HG03571 (cell line): ENCODE results near the gene LAMC3.

Experiments used
- ATAC-seq: cut with Tn5 transposase; IDR thresholded peaks from one replicate; pipeline ENCODE4 v1.9.1; 2021; ENCODE audit not compliant: unreplicated experiment

Gene LAMC3

DNA sequence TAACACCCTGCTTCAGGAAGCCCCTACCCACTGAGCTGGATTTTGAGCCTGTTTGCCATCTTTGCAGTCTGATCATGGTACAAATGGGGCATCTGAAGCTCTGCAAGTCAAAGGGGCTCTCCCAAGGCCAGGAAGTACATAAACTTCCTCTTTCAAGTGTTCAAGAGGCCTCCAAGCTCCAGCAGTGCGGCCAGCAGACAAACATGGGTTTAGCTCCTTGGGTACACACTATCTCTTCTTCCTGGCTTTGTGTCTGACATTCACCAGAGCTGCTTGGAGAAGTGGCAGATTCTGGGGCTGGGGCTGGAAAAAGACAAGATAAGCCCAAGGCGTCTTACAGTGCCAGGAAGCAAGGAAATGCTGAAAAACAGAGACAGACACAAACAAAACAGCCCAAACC lies 34.1 kb downstream of the LAMC3 start:
- no peak for ATAC-seq

DNA sequence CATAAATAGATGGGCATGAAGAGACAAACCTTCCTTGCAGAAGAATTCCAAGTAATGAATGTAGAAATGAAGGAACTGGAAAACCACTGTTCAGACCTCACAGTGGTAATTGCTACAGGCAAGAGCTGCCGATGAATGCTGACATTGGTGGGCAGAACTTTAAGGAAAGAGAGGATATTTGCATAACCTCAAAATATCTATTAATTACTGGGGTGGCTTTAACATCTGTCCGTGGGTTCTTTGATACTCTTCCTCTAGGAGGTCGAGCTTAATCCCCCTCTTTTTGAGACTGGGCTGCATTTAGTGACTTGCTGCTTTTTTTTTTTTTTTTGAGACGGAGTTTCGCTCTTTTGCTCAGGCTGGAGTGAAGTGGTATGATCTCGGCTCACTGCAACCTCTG lies 34.7 kb downstream of the LAMC3 start:
- no peak for ATAC-seq

DNA sequence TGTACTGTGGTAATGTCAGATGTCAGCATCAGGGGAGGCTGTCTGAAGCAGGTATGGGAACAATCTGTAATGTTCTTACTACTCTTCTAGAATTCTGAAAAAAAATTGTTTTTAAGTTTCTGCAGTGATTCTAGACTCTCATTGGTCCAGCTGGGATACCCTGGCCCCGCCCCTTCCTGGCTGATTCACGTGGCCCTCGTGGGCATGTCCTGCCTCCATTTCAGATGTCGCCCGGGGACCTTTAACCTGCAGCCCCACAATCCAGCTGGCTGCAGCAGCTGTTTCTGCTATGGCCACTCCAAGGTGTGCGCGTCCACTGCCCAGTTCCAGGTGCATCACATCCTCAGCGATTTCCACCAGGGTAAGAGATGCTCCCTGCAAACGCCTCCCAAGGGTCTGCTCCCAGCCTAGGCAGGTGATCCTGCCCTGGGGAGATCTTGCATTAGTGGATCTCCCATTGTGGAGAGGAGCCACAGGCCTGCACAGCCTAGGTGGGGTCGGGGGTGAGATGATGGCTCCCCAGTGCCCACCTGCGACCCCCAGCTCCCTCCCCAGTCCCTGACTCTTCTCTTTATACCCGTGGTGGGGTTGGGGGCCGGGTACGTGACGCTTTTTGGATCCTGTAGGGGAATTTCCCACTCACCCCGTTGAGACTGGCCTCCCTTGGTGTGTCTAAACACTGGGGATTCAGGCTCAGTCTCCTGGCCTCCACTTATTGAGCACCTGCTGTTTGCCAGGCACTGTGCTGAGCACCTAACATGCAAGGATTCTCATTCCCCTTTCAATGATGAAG lies 36.5 kb downstream of the LAMC3 start:
- no peak for ATAC-seq

DNA sequence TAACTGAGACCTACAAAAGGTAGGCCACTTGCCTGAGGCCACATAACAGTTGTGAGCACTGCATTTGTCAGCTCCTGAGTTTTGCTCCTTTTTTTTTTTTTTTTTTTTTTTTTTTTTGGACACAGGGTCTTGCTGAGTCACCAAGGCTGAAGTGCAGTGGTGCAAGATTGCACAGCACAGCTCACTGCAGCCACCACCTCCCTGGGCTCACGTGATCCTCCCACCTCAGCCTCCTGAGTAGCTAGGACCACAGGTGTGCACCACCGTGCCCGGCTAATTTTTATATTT lies 37.1 kb downstream of the LAMC3 start:
- no peak for ATAC-seq

DNA sequence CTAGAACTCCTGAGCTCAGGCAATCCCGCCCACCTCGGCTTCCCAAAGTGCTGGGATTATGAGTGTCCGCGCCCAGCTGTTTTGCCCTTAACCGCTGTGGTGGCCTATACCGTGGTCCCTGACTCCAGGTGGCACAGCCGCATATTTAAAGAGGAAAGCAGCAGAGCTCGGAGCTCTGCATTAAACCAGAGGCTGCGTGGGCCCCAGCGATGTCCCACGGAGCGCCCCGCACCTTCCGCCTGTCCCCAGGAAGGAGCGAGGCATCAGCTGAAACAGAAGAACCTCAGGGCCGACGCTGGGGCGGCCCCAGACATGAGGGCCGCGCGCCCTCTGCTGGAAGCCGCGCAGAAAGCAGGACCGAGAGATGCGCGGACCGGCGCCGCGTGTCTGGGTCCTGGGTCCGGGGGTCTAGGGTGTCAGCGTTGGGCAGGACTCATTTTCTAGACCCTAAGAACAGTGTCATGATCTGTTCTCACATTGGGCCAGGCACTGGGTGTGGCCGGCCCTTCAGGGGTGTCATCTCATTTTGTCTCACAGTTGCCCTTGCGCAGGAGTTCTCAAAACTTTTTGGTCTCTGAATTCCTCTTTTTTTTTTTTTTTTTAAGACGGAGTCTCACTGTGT lies 37.7 kb downstream of the LAMC3 start:
- no peak for ATAC-seq

DNA sequence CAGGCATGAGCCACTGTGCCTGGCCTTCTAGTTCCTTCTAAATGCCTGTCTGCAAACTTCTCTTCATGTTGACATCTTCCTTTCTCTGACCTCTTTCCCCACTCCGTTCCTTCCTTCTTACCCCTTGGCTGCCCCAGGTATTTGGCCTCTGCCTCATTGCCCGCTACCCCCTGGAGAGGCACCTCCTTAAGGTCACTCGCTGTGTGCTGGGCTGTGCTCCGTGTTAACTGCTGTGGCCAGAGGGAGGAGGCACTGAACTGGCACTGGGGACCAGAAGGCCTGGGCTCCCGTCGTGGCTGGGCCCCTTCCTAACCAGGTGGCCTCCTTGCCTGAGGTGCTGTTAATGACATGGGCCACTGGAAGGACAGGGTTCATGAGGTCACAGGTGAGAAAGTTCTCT lies 39.4 kb downstream of the LAMC3 start:
- ATAC-seq = no peak

DNA sequence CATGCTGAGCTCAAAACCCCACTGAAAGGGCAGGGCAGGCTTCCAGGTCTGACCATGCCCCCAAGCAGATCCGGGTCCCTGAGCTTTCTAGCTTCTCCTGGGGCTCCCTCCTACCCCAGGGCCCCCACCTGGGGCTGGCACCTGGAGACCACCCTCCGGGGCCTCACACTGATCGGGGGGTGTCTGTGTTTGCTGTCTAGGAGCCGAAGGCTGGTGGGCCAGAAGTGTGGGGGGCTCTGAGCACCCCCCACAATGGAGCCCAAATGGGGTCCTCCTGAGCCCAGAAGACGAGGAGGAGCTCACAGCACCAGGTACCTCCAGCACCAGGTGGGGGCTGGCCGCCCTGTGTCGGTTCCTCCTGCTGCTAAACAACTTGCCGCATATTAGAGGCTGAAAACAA lies 39.8 kb downstream of the LAMC3 start:
- no peak for ATAC-seq

DNA sequence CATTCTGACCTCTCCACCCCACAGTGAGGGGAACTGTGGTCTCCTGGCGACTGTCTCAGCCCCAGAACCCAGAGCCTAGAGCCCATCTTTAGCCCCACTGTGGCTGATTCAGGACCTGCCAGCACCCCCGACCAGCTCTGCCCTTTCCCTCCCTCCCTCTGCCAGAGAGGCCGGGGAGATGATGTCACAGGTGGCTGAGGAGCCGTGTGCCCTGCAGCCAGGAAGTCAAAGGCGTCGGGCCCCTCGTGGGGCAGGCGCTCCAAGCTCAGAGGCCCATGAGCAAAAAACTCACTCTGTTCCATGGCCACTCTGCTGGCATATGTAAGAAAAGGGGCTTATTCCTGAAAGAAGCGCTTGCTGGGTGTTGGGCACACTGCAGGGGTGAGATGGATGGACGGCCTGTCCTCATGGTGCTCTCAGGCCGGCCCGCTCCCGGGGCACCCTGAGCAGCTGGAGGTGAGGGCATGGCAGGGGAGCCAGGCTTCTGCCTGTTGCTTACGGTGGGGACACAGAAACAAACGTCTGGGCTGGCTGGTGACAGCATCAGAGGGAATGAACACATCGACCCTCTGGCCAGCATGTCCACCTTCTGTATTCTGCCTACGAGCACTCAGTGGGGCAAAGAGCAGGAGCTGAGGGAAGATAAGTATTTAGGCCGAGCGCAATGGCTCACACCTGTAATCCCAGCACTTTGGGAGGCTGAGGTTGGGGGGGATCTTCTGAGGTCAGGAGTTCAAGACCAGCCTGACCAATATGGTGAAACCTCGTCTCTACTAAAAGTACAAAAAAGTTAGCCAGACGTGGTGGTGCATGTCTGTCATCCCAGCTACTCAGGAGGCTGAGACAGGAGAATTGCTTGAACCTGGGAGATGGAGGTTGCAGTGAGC lies 41.1 kb downstream of the LAMC3 start:
- ATAC-seq = no peak

DNA sequence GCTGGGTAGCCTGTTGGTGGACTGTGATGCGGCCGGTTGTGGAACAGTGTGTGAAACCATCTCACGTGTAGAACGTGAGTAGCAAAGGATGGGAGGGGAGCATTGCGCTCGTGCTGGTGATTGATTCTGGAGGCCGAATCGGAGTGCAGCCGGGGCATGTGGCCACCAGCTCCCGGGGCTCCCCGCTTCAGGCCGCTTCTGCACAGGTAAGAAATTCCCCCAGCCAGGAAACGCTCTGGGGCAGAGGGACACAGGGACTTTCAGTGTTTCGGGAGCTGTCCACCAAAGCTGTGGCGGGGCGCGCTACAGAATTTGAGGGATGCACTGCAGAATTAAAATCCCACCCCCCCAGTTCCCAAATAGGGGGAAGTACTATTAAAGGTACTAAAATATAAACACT lies 41.9 kb downstream of the LAMC3 start:
- no peak for ATAC-seq

DNA sequence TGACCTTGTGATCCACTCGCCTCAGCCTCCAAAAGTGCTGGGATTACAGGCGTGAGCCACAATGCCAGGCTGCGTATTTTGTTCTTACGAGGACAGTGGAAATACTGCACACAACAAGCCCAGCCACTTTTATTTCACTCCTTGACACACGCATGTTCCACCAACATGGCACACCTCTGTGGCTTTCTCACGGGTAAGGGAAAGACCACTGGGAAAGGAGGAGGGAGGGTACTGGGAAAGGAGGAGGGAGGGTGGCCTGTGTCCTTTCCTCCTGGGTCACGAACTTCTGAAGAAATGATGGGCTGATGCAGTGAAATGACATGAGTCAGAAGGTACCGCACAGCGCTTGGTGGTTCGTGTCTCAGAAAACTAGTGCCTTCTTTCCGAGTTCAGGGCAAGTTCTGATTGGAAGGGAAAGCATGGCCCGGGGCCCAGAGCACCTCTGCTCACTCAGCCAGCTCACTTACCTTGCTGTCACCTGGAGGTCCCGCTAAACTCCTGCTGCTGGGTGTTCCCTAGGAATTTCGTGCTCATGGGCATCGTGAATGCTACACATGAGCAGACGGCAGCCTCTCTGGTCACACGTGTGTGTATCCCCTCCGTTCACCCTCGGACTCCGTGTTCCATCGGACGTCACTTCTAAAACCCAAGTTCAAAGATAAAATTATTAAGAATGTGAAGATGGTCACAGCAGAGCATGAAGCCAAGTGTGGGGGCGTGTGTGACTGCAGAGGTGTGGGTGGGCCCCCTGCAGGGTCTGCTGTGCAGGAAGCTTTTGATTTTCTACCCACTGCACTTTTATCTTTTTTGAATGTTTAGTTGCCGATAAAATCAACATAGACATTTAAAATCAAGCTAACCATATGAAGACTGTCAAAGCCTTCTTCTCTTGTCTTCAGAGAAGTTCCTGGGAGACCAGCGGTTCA lies 42.9 kb downstream of the LAMC3 start:
- ATAC-seq = no peak

DNA sequence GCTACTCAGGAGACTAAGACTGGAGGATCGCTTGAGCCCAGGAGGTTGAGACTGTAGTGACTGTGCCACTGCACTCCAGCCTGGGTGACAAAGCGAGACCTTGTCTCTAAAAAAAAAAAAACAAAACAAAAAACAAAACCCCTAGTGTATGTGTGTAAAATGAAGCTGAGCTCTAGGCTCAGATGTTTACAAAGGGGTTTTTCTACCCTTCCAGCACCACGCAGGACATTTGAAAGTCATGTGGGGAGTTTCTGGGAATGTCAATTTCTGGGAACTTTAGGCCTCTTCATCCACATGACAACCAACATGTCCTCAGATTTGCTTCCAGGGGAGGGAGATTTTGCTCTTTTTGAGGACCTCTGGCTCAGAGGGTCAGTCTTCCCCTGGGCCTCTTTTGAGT lies 44.9 kb downstream of the LAMC3 start:
- no peak for ATAC-seq

DNA sequence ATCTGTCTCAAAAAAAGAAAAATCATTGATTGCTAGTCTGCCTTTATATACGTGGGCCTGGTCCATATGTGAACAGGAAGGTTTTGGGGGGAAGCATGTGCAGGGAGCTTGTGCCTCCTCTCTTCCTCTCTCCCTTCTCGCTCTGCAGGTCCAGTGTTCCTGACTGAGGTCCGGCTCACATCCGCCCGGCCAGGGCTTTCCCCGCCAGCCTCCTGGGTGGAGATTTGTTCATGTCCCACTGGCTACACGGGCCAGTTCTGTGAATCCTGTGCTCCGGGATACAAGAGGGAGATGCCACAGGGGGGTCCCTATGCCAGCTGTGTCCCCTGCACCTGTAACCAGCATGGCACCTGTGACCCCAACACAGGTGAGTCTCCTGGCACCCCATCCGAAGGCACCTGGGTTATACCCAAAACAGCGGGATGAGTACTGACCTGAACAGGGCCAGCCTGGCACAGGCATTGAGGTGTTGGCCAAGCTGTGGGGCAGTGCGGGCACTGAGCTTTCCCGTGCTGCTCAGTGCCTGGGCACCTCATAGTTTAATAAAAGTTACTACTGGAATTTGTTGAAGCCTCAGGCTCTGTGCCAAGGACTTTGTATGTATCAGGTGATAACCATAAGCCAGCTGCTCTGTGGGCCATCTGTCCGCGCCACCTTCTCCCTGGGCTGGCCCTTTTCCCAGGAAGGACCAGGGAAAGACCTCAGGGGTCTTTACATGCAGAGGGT lies 48.0 kb downstream of the LAMC3 start:
- no peak for ATAC-seq

DNA sequence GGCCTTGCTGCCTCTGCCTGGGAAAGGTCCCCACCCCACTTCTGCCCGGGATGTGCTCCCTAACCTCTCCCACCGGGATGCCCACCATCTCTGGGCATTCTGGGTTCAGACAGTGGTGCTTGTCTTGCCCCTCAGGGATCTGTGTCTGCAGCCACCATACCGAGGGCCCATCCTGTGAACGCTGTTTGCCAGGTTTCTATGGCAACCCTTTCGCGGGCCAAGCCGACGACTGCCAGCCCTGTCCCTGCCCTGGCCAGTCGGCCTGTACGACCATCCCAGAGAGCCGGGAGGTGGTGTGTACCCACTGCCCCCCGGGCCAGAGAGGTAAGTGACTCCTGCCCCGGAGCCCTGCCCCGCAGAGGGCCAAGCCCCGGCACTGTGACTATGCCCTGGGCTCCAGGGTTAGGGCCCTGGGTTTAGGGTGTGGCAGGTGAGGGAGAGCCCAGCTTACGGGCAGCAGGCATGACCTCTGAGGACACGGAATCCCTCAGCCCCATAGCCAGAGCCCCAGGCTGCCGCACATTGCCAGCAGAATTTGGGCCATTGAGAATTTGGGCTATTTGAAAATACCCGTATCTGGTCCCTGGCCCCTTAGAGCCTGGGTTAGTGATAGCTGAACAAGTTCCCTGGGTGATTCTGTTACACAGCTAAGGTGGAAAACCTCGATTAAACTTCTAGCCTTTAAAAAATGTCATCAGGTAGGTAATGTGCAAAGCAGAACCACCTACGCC lies 52.1 kb downstream of the LAMC3 start:
- ATAC-seq = no peak

DNA sequence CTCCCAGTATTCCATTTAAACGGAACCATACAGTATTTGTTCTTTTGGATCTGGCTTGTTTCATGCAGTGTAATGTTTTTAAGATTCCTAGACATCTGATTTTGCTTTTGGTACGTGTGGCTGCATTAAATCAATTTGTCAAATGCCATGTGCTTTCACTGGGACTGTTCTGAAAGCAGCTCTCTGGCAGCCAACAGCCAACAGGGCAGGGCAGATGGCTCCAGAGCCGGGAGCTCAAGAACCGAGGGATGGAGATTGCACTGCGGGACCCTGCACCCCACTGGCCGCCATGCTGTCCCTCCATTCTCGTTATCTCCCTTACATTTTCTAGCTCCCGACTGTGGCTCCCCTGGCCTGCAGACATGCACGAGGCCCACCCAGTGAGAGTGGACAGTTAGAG lies 54.0 kb downstream of the LAMC3 start:
- ATAC-seq = no peak

DNA sequence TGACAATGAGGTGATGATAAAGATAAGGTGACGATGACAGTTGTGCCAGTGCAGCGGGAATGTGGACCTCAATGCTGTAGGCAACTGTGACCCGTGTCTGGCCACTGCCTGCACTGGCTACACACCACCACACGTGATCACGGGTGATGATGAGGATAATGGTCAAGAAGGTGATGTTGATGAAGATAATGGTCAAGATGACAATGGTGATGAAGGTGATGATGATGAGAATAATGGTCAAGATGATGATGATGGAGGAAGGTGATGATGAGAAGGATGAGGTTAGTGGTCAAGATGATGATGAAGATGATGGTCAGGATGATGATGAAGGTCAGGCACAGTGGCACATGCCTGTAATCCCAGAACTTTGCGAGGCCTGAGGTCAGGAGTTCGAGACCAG lies 56.6 kb downstream of the LAMC3 start:
- no peak for ATAC-seq

DNA sequence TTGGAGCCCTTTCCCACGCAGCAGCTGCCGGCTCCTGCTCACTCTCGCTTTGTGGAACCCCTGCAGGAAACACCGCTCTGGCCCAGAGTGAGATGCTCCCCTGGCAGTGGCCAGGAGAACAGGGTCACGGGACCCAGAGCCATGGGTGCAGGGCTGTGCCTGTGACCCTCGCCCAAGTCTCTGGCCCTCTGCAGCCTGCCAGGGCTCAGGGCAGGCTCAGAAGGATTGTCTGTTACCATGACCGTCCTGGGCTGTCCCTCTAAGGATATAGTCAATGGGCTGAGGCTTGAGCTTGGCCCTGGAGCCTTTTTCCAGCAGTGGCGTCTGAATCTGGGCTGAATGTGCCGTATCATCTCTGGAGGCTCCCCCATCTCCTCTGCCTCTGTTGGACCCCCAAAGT lies 58.7 kb downstream of the LAMC3 start:
- ATAC-seq = no peak

DNA sequence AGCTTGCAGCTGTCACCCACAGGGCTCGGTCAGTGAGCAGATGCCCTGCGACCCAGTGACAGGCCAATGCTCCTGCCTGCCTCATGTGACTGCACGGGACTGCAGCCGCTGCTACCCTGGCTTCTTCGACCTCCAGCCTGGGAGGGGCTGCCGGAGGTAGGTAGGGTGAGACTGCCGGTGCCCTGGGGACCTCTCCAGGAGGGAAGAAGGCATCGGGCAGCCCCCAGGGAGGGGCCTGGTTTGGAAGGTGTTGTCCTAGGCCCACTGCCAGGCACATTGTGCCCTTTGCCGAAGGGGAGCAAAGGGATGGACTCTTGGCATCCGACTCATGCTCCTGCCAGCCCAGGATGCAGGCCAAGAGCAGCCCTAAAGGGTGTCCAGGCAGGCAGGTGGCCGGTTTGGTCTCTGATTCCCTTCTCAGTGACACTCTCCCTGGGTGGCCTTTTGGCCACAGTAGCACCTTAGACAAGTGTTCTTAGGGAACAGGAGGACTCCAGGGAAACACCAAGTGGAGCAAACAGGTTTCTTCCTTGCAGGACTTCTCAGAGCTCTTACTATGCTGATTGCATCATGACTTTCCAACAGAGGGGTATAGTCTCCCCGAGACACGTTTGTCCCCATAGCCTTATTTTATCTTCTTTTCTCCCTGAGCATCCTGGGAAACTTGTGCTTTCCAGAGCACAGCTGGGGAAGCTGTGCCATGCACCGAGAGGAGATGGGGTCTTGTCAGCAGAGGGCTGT lies 59.3 kb downstream of the LAMC3 start:
- ATAC-seq = no peak

DNA sequence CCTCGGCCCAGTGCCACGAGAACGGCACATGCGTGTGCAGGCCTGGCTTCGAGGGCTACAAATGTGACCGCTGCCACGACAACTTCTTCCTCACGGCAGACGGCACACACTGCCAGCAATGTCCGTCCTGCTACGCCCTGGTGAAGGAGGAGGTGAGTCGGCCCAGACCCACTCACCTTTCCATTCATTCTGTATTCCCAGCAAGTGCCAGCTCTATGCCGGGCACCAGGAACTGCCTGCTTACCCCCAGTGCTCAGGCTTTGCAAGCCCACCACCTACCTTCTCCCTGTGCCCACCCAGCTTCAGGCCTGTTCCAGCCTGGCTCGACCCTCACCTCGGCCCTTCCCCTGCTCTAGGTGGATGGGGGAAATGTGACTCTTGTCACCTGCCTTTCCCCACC lies 60.7 kb downstream of the LAMC3 start:
- no peak for ATAC-seq
